WTC11 (cell line): ENCODE results near the gene SMIM5. TPM values are rescaled to one million over a fixed set of nuclear protein-coding genes. Genes with fewer than 3 reads are reported as not detected.

Experiments
- ATAC-seq: fragments of 200-7000 bp; cut with Tn5 transposase; 2 replicates; pipeline ENCODE4 v1.10.0; 2021; ENCODE audit warnings: mild to moderate bottlenecking, moderate library complexity
- CTCF ChIA-PET: fragments of 300-600 bp; sonication (Branson Sonifier 250); formaldehyde crosslinking; loops from one replicate; lab custom pipeline; 2021; ENCODE audit warnings: antibody characterized with exemption; lab: Charles Lee
- POLR2A ChIA-PET: fragments of 350-600 bp; sonication (Branson Sonifier 250); formaldehyde crosslinking; loops from one replicate; lab custom pipeline; 2021; ENCODE audit warnings: antibody characterized with exemption; lab: Charles Lee
- DNase-seq: peaks from one replicate; pipeline ENCODE4 v3.0.0; 2021; ENCODE audit warnings: low spot score
- H3K27ac Mint-ChIP-seq: 2 replicates; pipeline ENCODE4 v1.8.0; 2021; ENCODE audit warnings: mixed read lengths
- H3K27me3 Mint-ChIP-seq: 2 replicates; pipeline ENCODE4 v1.8.0; 2021; ENCODE audit warnings: low read depth, mild to moderate bottlenecking, moderate library complexity, mixed read lengths
- H3K36me3 Mint-ChIP-seq: 2 replicates; pipeline ENCODE4 v1.8.0; 2021; ENCODE audit warnings: mixed read lengths
- H3K4me1 Mint-ChIP-seq: 2 replicates; pipeline ENCODE4 v1.8.0; 2022; ENCODE audit warnings: mixed read lengths
- H3K4me3 Mint-ChIP-seq: 2 replicates; pipeline ENCODE4 v1.8.0; 2021; ENCODE audit warnings: mild to moderate bottlenecking, moderate library complexity, mixed read lengths
- H3K9me3 Mint-ChIP-seq: 2 replicates; pipeline ENCODE4 v1.8.0; 2021; ENCODE audit warnings: mixed read lengths
- CDX4 ChIP-seq: fragments of 250-450 bp; sonication (Bioruptor Pico); IDR thresholded peaks from 2 replicates; pipeline ENCODE4 v1.9.0; 2021; ENCODE audit warnings: moderate library complexity, mild to moderate bottlenecking, inconsistent platforms, borderline replicate concordance
- CREB1 ChIP-seq: sonication (generic); formaldehyde crosslinking; IDR thresholded peaks from 2 replicates; pipeline ENCODE4 v1.8.0; 2023; ENCODE audit warnings: mild to moderate bottlenecking, missing genetic modification reagents
- EMX1 ChIP-seq: fragments of 250-450 bp; sonication (Bioruptor Pico); IDR thresholded peaks from 2 replicates; pipeline ENCODE4 v1.8.0; 2021; ENCODE audit warnings: mild to moderate bottlenecking
- FOXP1 ChIP-seq: sonication (generic); formaldehyde crosslinking; IDR thresholded peaks from 2 replicates; pipeline ENCODE4 v1.8.0; 2022; ENCODE audit warnings: missing genetic modification reagents, mild to moderate bottlenecking, moderate library complexity, borderline replicate concordance
- GRHL2 ChIP-seq: fragments of 250-450 bp; sonication (Bioruptor Pico); IDR thresholded peaks from 2 replicates; pipeline ENCODE4 v1.8.0; 2022; ENCODE audit warnings: mild to moderate bottlenecking, moderate library complexity; ENCODE audit not compliant: insufficient replicate concordance, severe bottlenecking
- GTF2I ChIP-seq: fragments of 250-450 bp; sonication (Bioruptor Pico); conservative IDR thresholded peaks from 2 replicates; pipeline ENCODE4 v1.4.0; 2021; ENCODE audit warnings: mild to moderate bottlenecking
- MAX ChIP-seq: sonication (generic); formaldehyde crosslinking; IDR thresholded peaks from 2 replicates; pipeline ENCODE4 v1.8.0; 2022; ENCODE audit warnings: mild to moderate bottlenecking, missing genetic modification reagents
- MLX ChIP-seq: sonication (generic); formaldehyde crosslinking; IDR thresholded peaks from 2 replicates; pipeline ENCODE4 v1.8.1; 2023; ENCODE audit warnings: mild to moderate bottlenecking, missing genetic modification reagents, moderate library complexity
- MYBL2 ChIP-seq: sonication (generic); formaldehyde crosslinking; IDR thresholded peaks from 2 replicates; pipeline ENCODE4 v1.8.1; 2023; ENCODE audit warnings: mild to moderate bottlenecking, moderate library complexity, missing genetic modification reagents
- OVOL2 ChIP-seq: fragments of 250-450 bp; sonication (Bioruptor Pico); IDR thresholded peaks from 2 replicates; pipeline ENCODE4 v1.9.0; 2021; ENCODE audit warnings: mild to moderate bottlenecking, borderline replicate concordance
- PRDM15 ChIP-seq: sonication (generic); formaldehyde crosslinking; IDR thresholded peaks from 2 replicates; pipeline ENCODE4 v1.8.0; 2022; ENCODE audit warnings: missing genetic modification reagents
- SMAD3 ChIP-seq: sonication (generic); formaldehyde crosslinking; IDR thresholded peaks from 2 replicates; pipeline ENCODE4 v1.8.0; 2022; ENCODE audit warnings: missing genetic modification reagents, mild to moderate bottlenecking, borderline replicate concordance
- SMAD4 ChIP-seq: sonication (generic); formaldehyde crosslinking; IDR thresholded peaks from 2 replicates; pipeline ENCODE4 v1.8.0; 2022; ENCODE audit warnings: mild to moderate bottlenecking, missing genetic modification reagents
- TCF7 ChIP-seq: sonication (generic); formaldehyde crosslinking; IDR thresholded peaks from 2 replicates; pipeline ENCODE4 v1.8.0; 2022; ENCODE audit warnings: mild to moderate bottlenecking, low read depth, missing genetic modification reagents, moderate library complexity
- TEAD1 ChIP-seq: sonication (generic); formaldehyde crosslinking; IDR thresholded peaks from 2 replicates; pipeline ENCODE4 v1.8.0; 2022; ENCODE audit warnings: mild to moderate bottlenecking, missing genetic modification reagents
- ZNF263 ChIP-seq: sonication (generic); formaldehyde crosslinking; IDR thresholded peaks from 2 replicates; pipeline ENCODE4 v1.8.1; 2022; ENCODE audit warnings: low read depth, mild to moderate bottlenecking, moderate library complexity, missing genetic modification reagents
- ZNF425 ChIP-seq: fragments of 250-450 bp; sonication (Bioruptor Pico); conservative IDR thresholded peaks from 2 replicates; pipeline ENCODE4 v1.9.0; 2021; ENCODE audit warnings: mild to moderate bottlenecking
- total RNA-seq: library from RNA; stranded (reverse); gene quantifications from 3 replicates; pipeline ENCODE4 v1.2.3, GENCODE V29; 2021

The SMIM5 gene
- total RNA-seq, 1 experiment from 2014 or later: not detected

- Mint-ChIP-seq H3K9me3 (peaks cover 21% of the 10 kb centered on the region), H3K4me3 (no peak overlapping the region), H3K27me3 (peaks cover 22% of the 10 kb centered on the region), H3K36me3 (peaks cover 3% of the 10 kb centered on the region; the same call in 1 of the 2 replicates), H3K27ac (no peak overlapping the region), H3K4me1 (peaks cover 5% of the 10 kb centered on the region)
- CTCF ChIA-PET: interaction anchor here (2.7 kb wide), 1 partner anchor 49 kb away, joined by 9 read pairs; the partner anchor contains the start of gene SMIM5
- ATAC-seq (no peak), DNase-seq (no peak)
- POLR2A ChIA-PET: no interaction called here
- TF ChIP-seq FOXP1 (CRISPR knock-in tag): no peak
- no peak for TF ChIP-seq TCF7 (CRISPR knock-in tag)
- TF ChIP-seq GRHL2 (CRISPR knock-in tag): no peak
- TF ChIP-seq MLX (CRISPR knock-in tag): no peak
- no peak for TF ChIP-seq TEAD1 (CRISPR knock-in tag)
- no peak for TF ChIP-seq CREB1 (CRISPR knock-in tag)
- no peak for TF ChIP-seq OVOL2 (CRISPR knock-in tag)
- no peak for TF ChIP-seq MYBL2 (CRISPR knock-in tag)
- no peak for TF ChIP-seq PRDM15 (CRISPR knock-in tag)
- TF ChIP-seq SMAD3 (CRISPR knock-in tag): no peak
- no peak for TF ChIP-seq SMAD4 (CRISPR knock-in tag)
- no peak for TF ChIP-seq ZNF425 (CRISPR knock-in tag)
- no peak for TF ChIP-seq ZNF263
- no peak for TF ChIP-seq CDX4 (CRISPR knock-in tag)
- no peak for TF ChIP-seq GTF2I
- TF ChIP-seq EMX1 (CRISPR knock-in tag): no peak
- TF ChIP-seq MAX (CRISPR knock-in tag): no peak
Measured at GRCh38 chr17:75584849-75585175, 48.4 kb upstream of the SMIM5 start.
